ENCODE results near the gene ACOT13.
"Not testable (repeated sequence)": the region's sequence is repeated elsewhere in the genome, so short reads cannot be mapped to it uniquely, and the experiment has no call there.

GRCh38 chr6:24731456-24732134 lies 64.7 kb downstream of the ACOT13 start:
- TF ChIP-seq CTCF (tag by site-specific recombination; IDR thresholded peaks at IDR 0.05); REST (tag by site-specific recombination; IDR thresholded peaks at IDR 0.05); ZNF530 (tag by site-specific recombination; IDR thresholded peaks at IDR 0.05; ENCODE audit: low read depth); PBX3 (CRISPR knock-in tag; IDR thresholded peaks at IDR 0.05); YY1 (tag by site-specific recombination; IDR thresholded peaks at IDR 0.05): not testable (repeated sequence)

Measured in HEK293 (cell line).